Activated CD8-positive, alpha-beta memory T cell treated with anti-CD3 and anti-CD28 coated beads for 24 hours (primary cell): ENCODE results near the gene ARID1A.

Experiments used
- DNase-seq: peaks from one replicate; pipeline ENCODE4 v3.0.0-alpha.2; 2020

The ARID1A gene

GRCh38 chr1:26768755-26769154, 72.9 kb downstream of the ARID1A start:
- no peak for DNase-seq

GRCh38 chr1:26771285-26771642, 75.4 kb downstream of the ARID1A start:
- no peak for DNase-seq

- no peak for DNase-seq
Observed at GRCh38 chr1:26771643-26772321, 76.0 kb downstream of the ARID1A start.

GRCh38 chr1:26772687-26773086, 76.9 kb downstream of the ARID1A start:
- DNase-seq, result no peak

- DNase-seq, result no peak
Observed at GRCh38 chr1:26774462-26774861, 78.6 kb downstream of the ARID1A start.

- no peak for DNase-seq
Observed at GRCh38 chr1:26775666-26776065, 79.9 kb downstream of the ARID1A start.

GRCh38 chr1:26779098-26779668, 83.4 kb downstream of the ARID1A start:
- DNase-seq, result no peak

- no peak for DNase-seq
Observed at GRCh38 chr1:26780344-26780957, 84.6 kb downstream of the ARID1A start.

GRCh38 chr1:26781206-26781825, 85.5 kb downstream of the ARID1A start:
- no peak for DNase-seq

- no peak for DNase-seq
Observed at GRCh38 chr1:26782521-26783212, 86.9 kb downstream of the ARID1A start.

GRCh38 chr1:26783646-26784022, 87.8 kb downstream of the ARID1A start:
- DNase-seq, result no peak

- no peak for DNase-seq
Observed at GRCh38 chr1:26784023-26784871, 88.4 kb downstream of the ARID1A start.

GRCh38 chr1:26784886-26785285, 89.1 kb downstream of the ARID1A start:
- DNase-seq, result no peak

GRCh38 chr1:26785611-26786436, 90.0 kb downstream of the ARID1A start:
- no peak for DNase-seq

GRCh38 chr1:26786437-26787380, 90.9 kb downstream of the ARID1A start:
- DNase-seq, result peak; percentile 78

GRCh38 chr1:26787381-26787705, 91.5 kb downstream of the ARID1A start:
- DNase-seq, result no peak

GRCh38 chr1:26787706-26788514, 92.1 kb downstream of the ARID1A start, which contains the start of gene PIGV:
TSS of gene PIGV (plus strand) at chr1:26787950. CDS start at chr1:26790816, 2,866 bp downstream.
- peak; percentile 97 for DNase-seq

- DNase-seq, result no peak
Observed at GRCh38 chr1:26788515-26788785, 92.6 kb downstream of the ARID1A start.

GRCh38 chr1:26788836-26789611, 93.2 kb downstream of the ARID1A start:
- peak; percentile 89 for DNase-seq
